Ishikawa (cell line): ENCODE data around the gene MGAT4C.

Experiments used
- CEBPB ChIP-seq: IDR thresholded peaks from 2 replicates; pipeline ENCODE4 v1.6.1; 2012
- CREB1 ChIP-seq: IDR thresholded peaks from 2 replicates; pipeline ENCODE4 v1.6.1; 2012; ENCODE audit warnings: low read depth
- EGR1 ChIP-seq: IDR thresholded peaks from 2 replicates; pipeline ENCODE4 v1.6.1; 2012
- EP300 ChIP-seq: IDR thresholded peaks from 2 replicates; pipeline ENCODE4 v1.6.1; 2012; ENCODE audit warnings: borderline replicate concordance
- FOXM1 ChIP-seq: IDR thresholded peaks from 2 replicates; pipeline ENCODE4 v1.6.1; 2012; ENCODE audit warnings: low read depth, borderline replicate concordance
- NFIC ChIP-seq: IDR thresholded peaks from 2 replicates; pipeline ENCODE4 v1.6.1; 2012
- RAD21 ChIP-seq: IDR thresholded peaks from 2 replicates; pipeline ENCODE4 v1.6.1; 2012; ENCODE audit warnings: low read depth
- TAF1 ChIP-seq: IDR thresholded peaks from 2 replicates; pipeline ENCODE4 v1.6.1; 2012; ENCODE audit warnings: low read depth, mild to moderate bottlenecking
- TCF12 ChIP-seq: IDR thresholded peaks from 2 replicates; pipeline ENCODE4 v1.6.1; 2012; ENCODE audit warnings: low read depth
- TEAD4 ChIP-seq: IDR thresholded peaks from 2 replicates; pipeline ENCODE4 v1.6.1; 2012
- YY1 ChIP-seq: IDR thresholded peaks from 2 replicates; pipeline ENCODE4 v1.6.1; 2012; ENCODE audit warnings: low read depth
- ZBTB7A ChIP-seq: IDR thresholded peaks from 2 replicates; pipeline ENCODE4 v1.6.1; 2012; ENCODE audit warnings: low read depth
- TF ChIP-seq, protein P1 (sequence below): IDR thresholded peaks from 2 replicates; pipeline ENCODE4 v1.6.1; 2012; ENCODE audit warnings: low read depth, mild to moderate bottlenecking
- TF ChIP-seq, protein P2 (sequence below): IDR thresholded peaks from 2 replicates; pipeline ENCODE4 v1.6.1; 2012
- TF ChIP-seq, protein P3 (sequence below): IDR thresholded peaks from 2 replicates; pipeline ENCODE4 v1.6.1; 2012

The MGAT4C gene

DNA sequence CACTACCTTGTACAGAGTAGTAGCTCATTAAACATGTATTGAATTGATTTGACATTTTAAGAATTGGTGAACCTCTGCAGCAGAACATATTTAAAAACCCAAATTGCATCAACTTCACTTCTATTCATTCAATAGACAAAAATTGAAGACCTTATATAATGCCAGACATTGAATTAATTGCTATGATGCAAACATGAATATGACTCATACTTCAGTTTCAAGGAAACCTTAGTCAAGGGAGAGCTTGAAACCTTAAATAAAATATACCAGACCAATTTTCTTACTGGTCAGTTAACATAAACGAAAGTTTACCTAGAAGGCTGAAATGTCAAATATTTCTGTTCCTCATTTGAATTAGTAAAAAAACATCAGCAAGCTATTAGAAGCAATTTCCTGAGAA is 5.0 kb upstream of the MGAT4C start:
- TF ChIP-seq, protein P1, sequence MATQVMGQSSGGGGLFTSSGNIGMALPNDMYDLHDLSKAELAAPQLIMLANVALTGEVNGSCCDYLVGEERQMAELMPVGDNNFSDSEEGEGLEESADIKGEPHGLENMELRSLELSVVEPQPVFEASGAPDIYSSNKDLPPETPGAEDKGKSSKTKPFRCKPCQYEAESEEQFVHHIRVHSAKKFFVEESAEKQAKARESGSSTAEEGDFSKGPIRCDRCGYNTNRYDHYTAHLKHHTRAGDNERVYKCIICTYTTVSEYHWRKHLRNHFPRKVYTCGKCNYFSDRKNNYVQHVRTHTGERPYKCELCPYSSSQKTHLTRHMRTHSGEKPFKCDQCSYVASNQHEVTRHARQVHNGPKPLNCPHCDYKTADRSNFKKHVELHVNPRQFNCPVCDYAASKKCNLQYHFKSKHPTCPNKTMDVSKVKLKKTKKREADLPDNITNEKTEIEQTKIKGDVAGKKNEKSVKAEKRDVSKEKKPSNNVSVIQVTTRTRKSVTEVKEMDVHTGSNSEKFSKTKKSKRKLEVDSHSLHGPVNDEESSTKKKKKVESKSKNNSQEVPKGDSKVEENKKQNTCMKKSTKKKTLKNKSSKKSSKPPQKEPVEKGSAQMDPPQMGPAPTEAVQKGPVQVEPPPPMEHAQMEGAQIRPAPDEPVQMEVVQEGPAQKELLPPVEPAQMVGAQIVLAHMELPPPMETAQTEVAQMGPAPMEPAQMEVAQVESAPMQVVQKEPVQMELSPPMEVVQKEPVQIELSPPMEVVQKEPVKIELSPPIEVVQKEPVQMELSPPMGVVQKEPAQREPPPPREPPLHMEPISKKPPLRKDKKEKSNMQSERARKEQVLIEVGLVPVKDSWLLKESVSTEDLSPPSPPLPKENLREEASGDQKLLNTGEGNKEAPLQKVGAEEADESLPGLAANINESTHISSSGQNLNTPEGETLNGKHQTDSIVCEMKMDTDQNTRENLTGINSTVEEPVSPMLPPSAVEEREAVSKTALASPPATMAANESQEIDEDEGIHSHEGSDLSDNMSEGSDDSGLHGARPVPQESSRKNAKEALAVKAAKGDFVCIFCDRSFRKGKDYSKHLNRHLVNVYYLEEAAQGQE, result no peak
- TF ChIP-seq EP300 (no peak), NFIC (no peak), TEAD4 (no peak), CREB1 (no peak), YY1 (no peak), FOXM1 (no peak), TCF12 (no peak), CEBPB (no peak), RAD21 (no peak), ZBTB7A (no peak), EGR1 (no peak), TAF1 (no peak)
- TF ChIP-seq, protein P2, sequence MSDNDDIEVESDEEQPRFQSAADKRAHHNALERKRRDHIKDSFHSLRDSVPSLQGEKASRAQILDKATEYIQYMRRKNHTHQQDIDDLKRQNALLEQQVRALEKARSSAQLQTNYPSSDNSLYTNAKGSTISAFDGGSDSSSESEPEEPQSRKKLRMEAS, result no peak
- TF ChIP-seq, protein P3, sequence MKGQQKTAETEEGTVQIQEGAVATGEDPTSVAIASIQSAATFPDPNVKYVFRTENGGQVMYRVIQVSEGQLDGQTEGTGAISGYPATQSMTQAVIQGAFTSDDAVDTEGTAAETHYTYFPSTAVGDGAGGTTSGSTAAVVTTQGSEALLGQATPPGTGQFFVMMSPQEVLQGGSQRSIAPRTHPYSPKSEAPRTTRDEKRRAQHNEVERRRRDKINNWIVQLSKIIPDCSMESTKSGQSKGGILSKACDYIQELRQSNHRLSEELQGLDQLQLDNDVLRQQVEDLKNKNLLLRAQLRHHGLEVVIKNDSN, result no peak

DNA sequence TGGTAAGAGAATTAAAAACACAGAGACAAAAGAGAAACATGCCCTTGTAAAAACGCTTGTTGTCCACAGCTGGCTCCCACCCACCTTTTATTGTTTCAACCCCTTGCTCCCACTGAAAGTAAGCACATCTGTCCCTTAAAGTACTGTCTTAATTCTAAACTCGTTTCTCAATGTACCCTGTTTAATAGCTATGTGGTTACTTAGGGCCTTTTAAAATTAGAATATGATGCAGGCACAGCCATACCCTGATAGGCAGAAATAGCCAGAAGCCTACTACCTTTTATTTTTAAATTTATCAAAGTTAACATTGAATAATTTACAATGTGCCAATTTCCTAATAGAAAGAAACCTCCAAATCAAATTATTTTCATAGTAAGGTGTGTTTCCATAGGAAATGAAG is 4.0 kb upstream of the MGAT4C start:
- TF ChIP-seq EP300 (no peak), CREB1 (no peak), TEAD4 (no peak), FOXM1 (no peak), TAF1 (no peak), RAD21 (no peak), EGR1 (no peak), YY1 (no peak), CEBPB (no peak), ZBTB7A (no peak), NFIC (no peak), TCF12 (no peak)
- TF ChIP-seq, protein P1, result no peak
- TF ChIP-seq, protein P3, result no peak
- TF ChIP-seq, protein P2, result no peak

DNA sequence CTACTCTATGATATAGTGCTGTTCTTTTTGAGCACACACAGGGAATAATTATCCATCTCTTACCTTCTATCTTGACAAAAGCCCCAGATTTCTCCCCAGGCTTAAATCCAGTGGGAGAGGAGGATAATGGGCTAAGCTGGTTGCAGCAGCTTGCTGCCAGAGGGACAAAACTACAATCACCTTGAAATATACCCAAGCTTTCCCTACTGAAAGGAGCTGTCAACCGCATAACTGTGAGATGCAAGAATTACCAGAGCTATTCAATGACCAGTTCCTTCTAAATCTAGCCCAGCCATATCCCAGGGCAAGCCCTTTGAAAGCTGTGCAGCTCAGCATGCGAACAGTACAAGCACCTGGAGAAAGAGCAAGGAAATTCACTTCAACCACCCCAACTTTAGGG is 943 bp upstream of the MGAT4C start:
- TF ChIP-seq RAD21, result no peak
- no peak for TF ChIP-seq CEBPB
- TF ChIP-seq TCF12, result no peak
- no peak for TF ChIP-seq ZBTB7A

DNA sequence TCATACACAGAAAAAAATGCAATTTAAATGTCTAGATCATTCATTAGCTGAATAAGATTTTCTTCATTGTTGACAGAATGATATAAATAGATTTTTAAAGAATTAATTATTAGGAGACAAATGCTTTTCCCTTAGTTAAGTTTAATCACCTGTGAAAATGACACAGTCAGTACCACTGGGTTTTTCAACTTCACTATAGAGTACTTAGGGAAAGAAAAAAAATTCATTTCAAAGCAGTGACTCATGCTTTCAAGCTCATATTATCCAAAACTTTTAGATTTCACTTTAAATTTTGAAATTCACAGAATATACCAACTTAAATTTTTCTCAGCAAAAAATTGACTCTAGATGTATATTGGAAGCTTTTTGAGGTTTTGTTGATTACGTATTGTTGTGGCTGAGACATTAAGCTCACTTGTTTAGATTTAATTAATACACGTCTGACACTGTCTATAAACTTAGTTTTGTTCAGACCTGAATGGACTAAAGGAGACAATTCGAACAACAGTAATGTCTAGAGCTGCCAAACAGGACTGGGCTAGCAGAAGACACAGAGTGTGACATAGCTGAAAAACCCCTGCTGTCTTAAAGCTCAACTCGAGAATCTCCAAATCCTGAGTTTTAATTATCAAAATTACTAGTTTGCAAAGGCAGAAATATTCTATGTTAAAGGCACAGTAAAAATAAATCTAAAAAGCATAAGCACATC is 1.6 kb downstream of the MGAT4C start:
- TF ChIP-seq ZBTB7A, result no peak
- TF ChIP-seq CREB1, result no peak
- no peak for TF ChIP-seq CEBPB
- TF ChIP-seq RAD21, result no peak
- no peak for TF ChIP-seq EP300
- TF ChIP-seq, protein P1, result no peak
- TF ChIP-seq TCF12, result no peak
- TF ChIP-seq, protein P2, result no peak
- TF ChIP-seq, protein P3, result no peak
- TF ChIP-seq TEAD4, result no peak
